Lower leg skin (tissue), 3 donors: ENCODE results near the gene BAHCC1.

Source experiments
- CTCF ChIP-seq, 3 donors: fragments of 450-650 bp; IDR thresholded peaks; one replicate each; pipeline ENCODE4 v1.5.1; 2016; ENCODE audit warnings: antibody characterized with exemption in 3 of 3, mild to moderate bottlenecking in 3 of 3, moderate library complexity in 2 of 3
- POLR2A ChIP-seq, 2 donors: fragments of 450-650 bp; IDR thresholded peaks; one replicate each; pipeline ENCODE4 v1.6.1; 2016 to 2017; ENCODE audit warnings: antibody characterized with exemption in 2 of 2, mild to moderate bottlenecking in 1 of 2, moderate library complexity in 1 of 2

- TF ChIP-seq CTCF (IDR thresholded peaks at IDR 0.05) = no peak
- no peak for TF ChIP-seq POLR2A (IDR thresholded peaks at IDR 0.05)
Measured at GRCh38 chr17:81429821-81430551, 34.7 kb downstream of the BAHCC1 start.
